ENCODE measurements around the gene HOXD12.

Gene HOXD12

GRCh38 chr2:176092270-176093144, 7.1 kb upstream of the HOXD12 start, which contains the start of gene HOXD13:
Gene HOXD13, plus strand, starts transcription at chr2:176092721. Its CDS starts 170 bp downstream, at chr2:176092891.
- no peak for DNase-seq (ENCODE audit: low read depth, low spot score)

- DNase-seq (ENCODE audit: low read depth, low spot score) = no peak
These were observed 6.3 kb upstream of the HOXD12 start for GRCh38 chr2:176093145-176093897.

- no peak for DNase-seq (ENCODE audit: low read depth, low spot score)
These were observed 5.7 kb upstream of the HOXD12 start for GRCh38 chr2:176093898-176094249.

GRCh38 chr2:176094349-176094748, 5.2 kb upstream of the HOXD12 start:
- no peak for DNase-seq (ENCODE audit: low read depth, low spot score)

- DNase-seq (ENCODE audit: low read depth, low spot score) = no peak
These were observed 4.2 kb upstream of the HOXD12 start for GRCh38 chr2:176095421-176095820.

GRCh38 chr2:176096243-176096985, 3.2 kb upstream of the HOXD12 start:
- no peak for DNase-seq (ENCODE audit: low read depth, low spot score)

- peak; percentile 20 for DNase-seq (ENCODE audit: low read depth, low spot score)
These were observed 2.4 kb upstream of the HOXD12 start for GRCh38 chr2:176096986-176097819.

GRCh38 chr2:176097820-176098365, 1.7 kb upstream of the HOXD12 start:
- no peak for DNase-seq (ENCODE audit: low read depth, low spot score)

- no peak for DNase-seq (ENCODE audit: low read depth, low spot score)
These were observed 1.0 kb upstream of the HOXD12 start for GRCh38 chr2:176098366-176099158.

GRCh38 chr2:176099159-176099727, 352 bp upstream of the HOXD12 start:
- DNase-seq (ENCODE audit: low read depth, low spot score) = no peak

GRCh38 chr2:176100547-176101140, 1.0 kb downstream of the HOXD12 start:
- DNase-seq (ENCODE audit: low read depth, low spot score) = no peak

GRCh38 chr2:176101216-176101830, 1.7 kb downstream of the HOXD12 start:
- no peak for DNase-seq (ENCODE audit: low read depth, low spot score)

- DNase-seq (ENCODE audit: low read depth, low spot score) = no peak
These were observed 2.2 kb downstream of the HOXD12 start for GRCh38 chr2:176101842-176102241.

- no peak for DNase-seq (ENCODE audit: low read depth, low spot score)
These were observed 2.8 kb downstream of the HOXD12 start for GRCh38 chr2:176102309-176102866.

GRCh38 chr2:176103194-176103593, 3.6 kb downstream of the HOXD12 start:
- no peak for DNase-seq (ENCODE audit: low read depth, low spot score)

GRCh38 chr2:176103742-176104315, 4.2 kb downstream of the HOXD12 start:
- DNase-seq (ENCODE audit: low read depth, low spot score) = no peak

- DNase-seq (ENCODE audit: low read depth, low spot score) = no peak
These were observed 4.9 kb downstream of the HOXD12 start for GRCh38 chr2:176104316-176105077.
